ENCODE results near the gene FBXO10.

DNA sequence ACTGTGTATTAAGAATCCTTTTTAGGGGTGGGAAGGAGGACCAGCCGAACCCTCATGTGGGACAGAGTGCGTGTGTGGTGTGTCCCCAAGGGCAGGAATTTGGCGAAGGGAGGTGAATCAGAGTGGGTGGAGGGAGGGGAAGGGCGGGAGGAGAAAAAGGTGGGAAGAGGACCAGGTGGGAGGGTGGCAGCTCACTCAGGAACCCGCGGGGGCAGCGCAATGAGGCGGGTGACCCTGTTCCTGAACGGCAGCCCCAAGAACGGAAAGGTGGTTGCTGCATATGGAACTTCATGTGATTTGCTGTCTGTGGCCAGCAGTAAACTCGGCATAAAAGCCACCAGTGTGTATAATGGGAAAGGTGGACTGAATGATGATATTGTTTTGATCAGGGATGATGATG is 99.2 kb downstream of the FBXO10 start:
- TF ChIP-seq, protein P1, sequence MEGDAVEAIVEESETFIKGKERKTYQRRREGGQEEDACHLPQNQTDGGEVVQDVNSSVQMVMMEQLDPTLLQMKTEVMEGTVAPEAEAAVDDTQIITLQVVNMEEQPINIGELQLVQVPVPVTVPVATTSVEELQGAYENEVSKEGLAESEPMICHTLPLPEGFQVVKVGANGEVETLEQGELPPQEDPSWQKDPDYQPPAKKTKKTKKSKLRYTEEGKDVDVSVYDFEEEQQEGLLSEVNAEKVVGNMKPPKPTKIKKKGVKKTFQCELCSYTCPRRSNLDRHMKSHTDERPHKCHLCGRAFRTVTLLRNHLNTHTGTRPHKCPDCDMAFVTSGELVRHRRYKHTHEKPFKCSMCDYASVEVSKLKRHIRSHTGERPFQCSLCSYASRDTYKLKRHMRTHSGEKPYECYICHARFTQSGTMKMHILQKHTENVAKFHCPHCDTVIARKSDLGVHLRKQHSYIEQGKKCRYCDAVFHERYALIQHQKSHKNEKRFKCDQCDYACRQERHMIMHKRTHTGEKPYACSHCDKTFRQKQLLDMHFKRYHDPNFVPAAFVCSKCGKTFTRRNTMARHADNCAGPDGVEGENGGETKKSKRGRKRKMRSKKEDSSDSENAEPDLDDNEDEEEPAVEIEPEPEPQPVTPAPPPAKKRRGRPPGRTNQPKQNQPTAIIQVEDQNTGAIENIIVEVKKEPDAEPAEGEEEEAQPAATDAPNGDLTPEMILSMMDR (conservative IDR thresholded peaks at IDR 0.05): no peak
- TF ChIP-seq ZFX (IDR thresholded peaks at IDR 0.05): no peak

Data from C4-2B (cell line).